HAP-1 (cell line): ENCODE measurements around the gene POTEB3.
"Not testable (repeated sequence)": the region's sequence is repeated elsewhere in the genome, so short reads cannot be mapped to it uniquely, and the experiment has no call there.

Experiments
- DNase-seq, 2 experiments: peaks; one replicate each; pipeline ENCODE4 v3.0.0-alpha.2; 2016 to 2020; ENCODE audit warnings: low spot score in 2 of 2
- H3K27me3 ChIP-seq: fragments of 250-450 bp; sonication (Bioruptor Pico); 2 replicates; pipeline ENCODE4 v1.5.1; 2020; ENCODE audit warnings: low read depth, mild to moderate bottlenecking, moderate library complexity
- H3K36me3 ChIP-seq: fragments of 250-450 bp; sonication (Bioruptor Pico); replicated peaks from 2 replicates; pipeline ENCODE4 v1.5.1; 2020; ENCODE audit warnings: mild to moderate bottlenecking
- H3K4me1 ChIP-seq: fragments of 250-450 bp; sonication (Bioruptor Pico); 2 replicates; pipeline ENCODE4 v1.5.1; 2020; ENCODE audit warnings: mild to moderate bottlenecking
- H3K4me3 ChIP-seq: fragments of 250-450 bp; sonication (Bioruptor Pico); 2 replicates; pipeline ENCODE4 v1.5.1; 2020; ENCODE audit warnings: mild to moderate bottlenecking, moderate library complexity
- H3K9me3 ChIP-seq: fragments of 250-450 bp; sonication (Bioruptor Pico); 2 replicates; pipeline ENCODE4 v1.5.1; 2020; ENCODE audit warnings: mild to moderate bottlenecking, moderate library complexity
- in situ Hi-C: fragments of 300-500 bp; cut with MboI; formaldehyde crosslinking; loops from 3 replicates; pipeline ENCODE4 v1.14.3; 2020; ENCODE audit warnings: low sequenced_read_pairs, inconsistent platforms, mixed read lengths

Gene POTEB3

GRCh38 chr15:21440399-21440798 lies at the start of gene POTEB3:
TSS of gene POTEB3 (minus strand) at chr15:21440499. CDS start at chr15:21440011, 488 bp downstream.
- H3K27me3 ChIP-seq, H3K4me1 ChIP-seq, in situ Hi-C loops, DNase-seq, H3K4me3 ChIP-seq, H3K36me3 ChIP-seq, H3K9me3 ChIP-seq: not testable (repeated sequence)

GRCh38 chr15:21453683-21454082 lies 13.4 kb upstream of the POTEB3 start:
- H3K4me1 ChIP-seq, in situ Hi-C loops, DNase-seq: not testable (repeated sequence)

GRCh38 chr15:21451920-21452563 lies 11.7 kb upstream of the POTEB3 start:
- H3K9me3 ChIP-seq, H3K36me3 ChIP-seq, H3K27me3 ChIP-seq, H3K4me1 ChIP-seq, DNase-seq, H3K4me3 ChIP-seq, in situ Hi-C loops: not testable (repeated sequence)

More at GRCh38 chr15:21453683-21454082, 13.4 kb upstream of the POTEB3 start:
- H3K9me3 ChIP-seq, H3K27me3 ChIP-seq, H3K36me3 ChIP-seq, H3K4me3 ChIP-seq: not testable (repeated sequence)

GRCh38 chr15:21451487-21451886 lies 11.2 kb upstream of the POTEB3 start:
- H3K9me3 ChIP-seq, in situ Hi-C loops, H3K4me1 ChIP-seq, H3K4me3 ChIP-seq, H3K27me3 ChIP-seq, H3K36me3 ChIP-seq, DNase-seq: not testable (repeated sequence)

- DNase-seq: not testable (repeated sequence)
Measured at GRCh38 chr15:21407366-21407765, 32.9 kb downstream of the POTEB3 start.

GRCh38 chr15:21401531-21401930 lies 38.8 kb downstream of the POTEB3 start:
- H3K36me3 ChIP-seq, H3K4me1 ChIP-seq, in situ Hi-C loops, H3K27me3 ChIP-seq, H3K4me3 ChIP-seq, DNase-seq, H3K9me3 ChIP-seq: not testable (repeated sequence)

More at GRCh38 chr15:21407366-21407765, 32.9 kb downstream of the POTEB3 start:
- H3K27me3 ChIP-seq, H3K9me3 ChIP-seq, H3K4me3 ChIP-seq, H3K4me1 ChIP-seq, H3K36me3 ChIP-seq, in situ Hi-C loops: not testable (repeated sequence)

- H3K4me1 ChIP-seq, H3K27me3 ChIP-seq, H3K9me3 ChIP-seq, H3K4me3 ChIP-seq, H3K36me3 ChIP-seq, in situ Hi-C loops, DNase-seq: not testable (repeated sequence)
Measured at GRCh38 chr15:21399111-21399510, 41.2 kb downstream of the POTEB3 start.

- DNase-seq, H3K27me3 ChIP-seq, in situ Hi-C loops, H3K36me3 ChIP-seq, H3K9me3 ChIP-seq, H3K4me3 ChIP-seq, H3K4me1 ChIP-seq: not testable (repeated sequence)
Measured at GRCh38 chr15:21398511-21398910, 41.8 kb downstream of the POTEB3 start.

- H3K4me1 ChIP-seq, H3K4me3 ChIP-seq, in situ Hi-C loops, H3K27me3 ChIP-seq, H3K9me3 ChIP-seq, DNase-seq, H3K36me3 ChIP-seq: not testable (repeated sequence)
Measured at GRCh38 chr15:21397656-21398055, 42.6 kb downstream of the POTEB3 start.

- DNase-seq, H3K36me3 ChIP-seq: not testable (repeated sequence)
Measured at GRCh38 chr15:21397186-21397585, 43.1 kb downstream of the POTEB3 start.

GRCh38 chr15:21385961-21386360 lies 54.3 kb downstream of the POTEB3 start:
- H3K27me3 ChIP-seq, DNase-seq, H3K4me1 ChIP-seq, in situ Hi-C loops, H3K4me3 ChIP-seq, H3K9me3 ChIP-seq, H3K36me3 ChIP-seq: not testable (repeated sequence)

More at GRCh38 chr15:21397186-21397585, 43.1 kb downstream of the POTEB3 start:
- H3K27me3 ChIP-seq, in situ Hi-C loops, H3K4me1 ChIP-seq, H3K4me3 ChIP-seq, H3K9me3 ChIP-seq: not testable (repeated sequence)

- H3K4me3 ChIP-seq, in situ Hi-C loops, H3K4me1 ChIP-seq, DNase-seq, H3K27me3 ChIP-seq, H3K36me3 ChIP-seq, H3K9me3 ChIP-seq: not testable (repeated sequence)
Measured at GRCh38 chr15:21383866-21384485, 56.3 kb downstream of the POTEB3 start.

GRCh38 chr15:21373682-21374081 lies 66.6 kb downstream of the POTEB3 start:
- in situ Hi-C loops, H3K27me3 ChIP-seq, H3K4me1 ChIP-seq, H3K4me3 ChIP-seq, H3K36me3 ChIP-seq, H3K9me3 ChIP-seq, DNase-seq: not testable (repeated sequence)

- H3K36me3 ChIP-seq, H3K27me3 ChIP-seq, in situ Hi-C loops, H3K4me3 ChIP-seq, DNase-seq, H3K9me3 ChIP-seq, H3K4me1 ChIP-seq: not testable (repeated sequence)
Measured at GRCh38 chr15:21369177-21369576, 71.1 kb downstream of the POTEB3 start.

GRCh38 chr15:21368625-21369024 lies 71.7 kb downstream of the POTEB3 start:
- H3K27me3 ChIP-seq, H3K4me1 ChIP-seq, H3K9me3 ChIP-seq, in situ Hi-C loops, H3K4me3 ChIP-seq, DNase-seq, H3K36me3 ChIP-seq: not testable (repeated sequence)
